T-helper 1 cell (primary cell): ENCODE data around the gene P3H4.

ENCODE experiments used
- DNase-seq, 5 donors: peaks; one replicate each; pipeline ENCODE4 v3.0.0-alpha.2; 2012 to 2020

P3H4 gene

DNA sequence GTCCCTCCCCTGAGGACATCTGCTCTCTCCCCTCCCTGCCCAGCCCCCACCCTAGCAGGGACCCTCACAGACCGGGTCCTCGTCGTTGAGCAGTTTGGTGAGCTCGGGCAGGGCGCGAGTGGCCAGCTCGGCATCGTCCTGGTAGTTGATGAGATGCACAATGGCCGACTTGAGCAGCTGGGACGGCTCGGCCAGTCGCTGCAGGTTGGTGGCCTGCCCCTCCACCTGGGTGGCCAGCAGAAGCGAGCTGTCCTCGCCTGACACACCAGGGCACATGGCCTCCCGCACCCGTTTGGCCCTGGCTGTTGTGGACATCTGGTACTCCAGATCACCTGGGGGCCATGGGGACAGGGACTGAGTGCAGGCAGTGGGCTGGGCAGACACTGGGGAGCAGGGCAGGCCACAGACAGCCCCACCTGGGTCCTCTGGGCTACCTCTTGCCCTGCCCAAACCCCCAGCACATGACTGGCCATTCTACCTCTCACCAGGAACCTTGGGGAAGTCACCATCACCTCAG is 42.3 kb downstream of the P3H4 start:
- DNase-seq, result no peak

- no peak for DNase-seq
Measured at GRCh38 chr17:41768682-41769288, 43.0 kb downstream of the P3H4 start.

GRCh38 chr17:41767324-41768042 is 44.3 kb downstream of the P3H4 start:
- no peak for DNase-seq

DNA sequence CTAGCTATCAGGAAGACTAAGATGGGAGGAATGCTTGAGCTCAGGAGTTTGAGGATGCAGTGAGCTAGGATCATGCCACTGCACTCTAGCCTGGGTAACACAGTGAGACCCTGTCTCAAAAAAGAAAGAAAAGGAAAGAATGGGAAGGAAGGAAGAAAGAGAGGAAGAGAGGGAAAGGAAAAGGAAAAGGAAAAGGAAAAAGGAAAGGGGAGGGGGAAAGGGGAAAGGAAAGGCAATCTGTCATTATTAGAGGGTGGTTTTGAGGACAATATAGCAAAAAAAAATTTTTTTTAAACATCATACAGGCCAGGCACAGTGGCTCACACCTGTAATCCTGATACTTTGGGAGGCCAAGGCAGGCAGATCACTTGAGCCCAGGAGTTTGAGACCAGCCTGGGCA is 45.6 kb downstream of the P3H4 start:
- DNase-seq, result no peak

DNA sequence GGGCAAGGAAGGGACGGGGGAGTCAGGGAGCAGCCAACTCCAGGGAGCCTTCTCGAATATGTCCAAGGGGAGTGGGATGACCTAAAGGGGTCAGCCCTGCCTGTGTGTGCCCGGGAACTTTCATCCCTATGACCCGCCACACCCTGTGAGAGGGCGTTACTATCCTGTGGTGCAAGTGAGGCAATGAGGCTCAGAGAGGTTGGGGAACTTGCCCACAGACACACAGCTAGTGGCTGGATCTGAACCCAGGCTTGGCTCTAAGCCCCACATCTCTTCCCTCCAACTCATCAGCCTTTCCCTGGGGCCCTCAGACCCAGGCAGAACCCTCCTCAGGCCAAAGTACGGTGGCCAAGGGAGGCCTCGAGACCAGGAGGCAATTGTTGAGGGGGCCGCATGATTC is 48.4 kb downstream of the P3H4 start:
- no peak for DNase-seq

DNA sequence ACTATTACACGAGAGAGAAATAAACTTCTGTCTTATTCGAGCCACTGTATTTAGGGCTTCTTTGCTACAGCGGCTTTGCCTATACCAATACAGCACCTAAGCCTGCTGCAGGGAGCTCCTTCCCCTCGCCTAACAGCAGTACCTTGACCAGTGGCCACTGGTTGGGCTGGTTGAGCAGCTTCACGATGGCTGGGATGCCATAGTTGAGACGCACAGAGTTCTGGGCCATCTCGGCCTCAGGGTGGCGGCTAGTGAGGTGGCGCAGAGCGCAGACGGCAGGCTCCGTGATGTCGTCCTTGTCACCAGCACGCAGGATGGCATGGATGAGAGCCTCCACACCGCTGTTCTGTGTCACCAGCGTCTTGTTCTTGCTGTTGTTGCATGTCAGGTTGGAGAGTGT is 48.9 kb downstream of the P3H4 start:
- DNase-seq, result no peak

- DNase-seq, result no peak
Measured at GRCh38 chr17:41762391-41762790, 49.4 kb downstream of the P3H4 start.

GRCh38 chr17:41760878-41761277 is 50.9 kb downstream of the P3H4 start:
- DNase-seq, result no peak

- DNase-seq, result no peak
Measured at GRCh38 chr17:41758601-41759000, 53.1 kb downstream of the P3H4 start.

- DNase-seq, result no peak
Measured at GRCh38 chr17:41754066-41754465, 57.7 kb downstream of the P3H4 start.
